Choroid plexus epithelial cell (primary cell): Measurements from ENCODE around the gene NDEL1.

Source experiments
- DNase-seq: peaks from one replicate; pipeline ENCODE4 v3.0.0-alpha.2; 2010; ENCODE audit warnings: low read depth
- H3K4me3 ChIP-seq: 2 replicates; pipeline ENCODE4 v1.5.1; 2011; ENCODE audit warnings: low read depth, mild to moderate bottlenecking, control low read depth, low read length, moderate library complexity
- CTCF ChIP-seq: conservative IDR thresholded peaks from 2 replicates; pipeline ENCODE4 v1.5.1; 2011; ENCODE audit warnings: low read depth, mild to moderate bottlenecking, control low read depth, inconsistent platforms, low read length, moderate library complexity

Gene NDEL1

GRCh38 chr17:8468980-8469379 is 33.3 kb downstream of the NDEL1 start:
- no peak overlapping the region for H3K4me3 ChIP-seq
- no peak for DNase-seq
- no peak for TF ChIP-seq CTCF

- no peak for TF ChIP-seq CTCF
- H3K4me3 ChIP-seq, result no peak overlapping the region
- DNase-seq, result no peak
Observed at GRCh38 chr17:8469964-8470363, 34.3 kb downstream of the NDEL1 start.

GRCh38 chr17:8470447-8471047 is 34.9 kb downstream of the NDEL1 start:
- TF ChIP-seq CTCF, result no peak
- DNase-seq, result no peak
- no peak overlapping the region for H3K4me3 ChIP-seq

- no peak for TF ChIP-seq CTCF
- DNase-seq, result no peak
- H3K4me3 ChIP-seq, result no peak overlapping the region
Observed at GRCh38 chr17:8472663-8473062, 37.0 kb downstream of the NDEL1 start.

- H3K4me3 ChIP-seq, result no peak overlapping the region
- no peak for TF ChIP-seq CTCF
- DNase-seq, result no peak
Observed at GRCh38 chr17:8473451-8474192, 37.9 kb downstream of the NDEL1 start.

- H3K4me3 ChIP-seq, result no peak overlapping the region
- TF ChIP-seq CTCF, result no peak
- no peak for DNase-seq
Observed at GRCh38 chr17:8474826-8475225, 39.1 kb downstream of the NDEL1 start.

DNA sequence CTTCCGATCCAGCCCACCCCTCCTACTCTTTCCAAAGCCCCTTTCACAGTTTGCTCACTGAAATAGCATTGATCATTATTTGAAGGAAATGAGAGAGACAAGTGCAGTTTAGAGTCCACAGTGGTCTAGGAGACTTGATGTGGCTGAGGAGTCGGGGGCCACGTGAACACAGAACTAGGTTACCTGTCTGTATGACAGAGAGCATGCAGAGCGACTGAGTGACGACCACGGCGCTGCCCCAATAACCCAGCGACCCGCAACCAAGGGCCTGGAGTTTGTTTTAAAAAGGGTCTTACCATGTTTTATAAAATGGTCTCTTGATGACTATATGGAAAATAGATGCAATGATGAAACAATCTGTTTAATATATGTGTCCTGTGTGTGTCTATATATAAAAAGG is 39.5 kb downstream of the NDEL1 start:
- TF ChIP-seq CTCF, result no peak
- no peak overlapping the region for H3K4me3 ChIP-seq
- DNase-seq, result no peak
